ENCODE data around the gene GABRG2. TPM values are rescaled to one million over a fixed set of nuclear protein-coding genes. Genes with fewer than 3 reads are reported as not detected.

The GABRG2 gene
- total and polyA plus RNA-seq, 9 donors, result not detected

GRCh38 chr5:162193012-162193411 lies 125.4 kb downstream of the GABRG2 start:
- WGBS, 3 donors, result 75 to 77% (median 76%) methylated on average over 6 of the region's 6 CpGs
- no peak for DNase-seq

GRCh38 chr5:162196351-162196750 lies 128.8 kb downstream of the GABRG2 start:
- WGBS, 3 donors, result 54 to 70% (median 65%) methylated on average over 1 of the region's 1 CpG
- intact Hi-C loops (cut with DNase I), result no loop called here
- H3K27ac ChIP-seq, result no peak overlapping the region
- no peaks in the 10 kb centered on the region for H3K36me3 ChIP-seq
- TF ChIP-seq EP300 (IDR thresholded peaks at IDR 0.05), result no peak
- TF ChIP-seq CTCF (IDR thresholded peaks at IDR 0.05), result no peak
- TF ChIP-seq POLR2A (IDR thresholded peaks at IDR 0.05), result no peak
- no peak overlapping the region for H3K4me3 ChIP-seq
- H3K27me3 ChIP-seq, result no peaks in the 10 kb centered on the region
- H3K9me3 ChIP-seq, result no peaks in the 10 kb centered on the region
- DNase-seq, result no peak
- no peaks in the 10 kb centered on the region for H3K4me1 ChIP-seq (ENCODE audit: insufficient read depth)

More at GRCh38 chr5:162193012-162193411, 125.4 kb downstream of the GABRG2 start:
- H3K9me3 ChIP-seq, result no peaks in the 10 kb centered on the region
- H3K27ac ChIP-seq, result no peak overlapping the region
- H3K27me3 ChIP-seq, result no peaks in the 10 kb centered on the region
- intact Hi-C loops (cut with DNase I), result no loop called here
- TF ChIP-seq EP300 (IDR thresholded peaks at IDR 0.05), result no peak
- no peak for TF ChIP-seq CTCF (IDR thresholded peaks at IDR 0.05)
- TF ChIP-seq POLR2A (IDR thresholded peaks at IDR 0.05), result no peak
- H3K36me3 ChIP-seq, result no peaks in the 10 kb centered on the region
- no peaks in the 10 kb centered on the region for H3K4me1 ChIP-seq (ENCODE audit: insufficient read depth)
- H3K4me3 ChIP-seq, result no peak overlapping the region

- H3K27ac ChIP-seq, result no peak overlapping the region
- no peaks in the 10 kb centered on the region for H3K27me3 ChIP-seq
- no peaks in the 10 kb centered on the region for H3K9me3 ChIP-seq
- TF ChIP-seq EP300 (IDR thresholded peaks at IDR 0.05) (no peak), POLR2A (IDR thresholded peaks at IDR 0.05) (no peak), CTCF (IDR thresholded peaks at IDR 0.05) (no peak)
- DNase-seq, result no peak
- intact Hi-C loops (cut with DNase I), result no loop called here
- H3K4me1 ChIP-seq (ENCODE audit: insufficient read depth), result no peaks in the 10 kb centered on the region
- WGBS, 3 donors, result 77 to 78% (median 78%) methylated on average over 1 of the region's 1 CpG
- H3K4me3 ChIP-seq, result no peak overlapping the region
- H3K36me3 ChIP-seq, result no peaks in the 10 kb centered on the region
Measured at GRCh38 chr5:162202285-162202880, 134.8 kb downstream of the GABRG2 start.

Other genes starting within 250 kb of the GABRG2 start
- not detected for gene GABRA1, start 219.7 kb upstream of the GABRG2 start, total RNA-seq
- gene GABRA1, start 219.7 kb upstream of the GABRG2 start, polyA plus RNA-seq, result not detected

Measured in ovary (tissue), 9 donors.